HG03095 (cell line): ENCODE data around the gene DNAH9.
"Not testable (repeated sequence)": the region's sequence is repeated elsewhere in the genome, so short reads cannot be mapped to it uniquely, and the experiment has no call there.

Source experiments
- ATAC-seq: cut with Tn5 transposase; IDR thresholded peaks from one replicate; pipeline ENCODE4 v1.9.1; 2021; ENCODE audit warnings: moderate library complexity; ENCODE audit not compliant: unreplicated experiment

Gene DNAH9

GRCh38 chr17:11952610-11953009, 354.3 kb downstream of the DNAH9 start:
- no peak for ATAC-seq

- ATAC-seq, result no peak
Measured at GRCh38 chr17:11953924-11954323, 355.7 kb downstream of the DNAH9 start.

- no peak for ATAC-seq
Measured at GRCh38 chr17:11954936-11955335, 356.7 kb downstream of the DNAH9 start.

GRCh38 chr17:11969565-11969964, 371.3 kb downstream of the DNAH9 start:
- no peak for ATAC-seq

- ATAC-seq, result not testable (repeated sequence)
Measured at GRCh38 chr17:11972741-11973140, 374.5 kb downstream of the DNAH9 start.

GRCh38 chr17:11979795-11980194, 381.5 kb downstream of the DNAH9 start:
- ATAC-seq, result no peak

- ATAC-seq, result no peak
Measured at GRCh38 chr17:11980813-11981212, 382.5 kb downstream of the DNAH9 start.

GRCh38 chr17:11981862-11982261, 383.6 kb downstream of the DNAH9 start:
- ATAC-seq, result no peak

GRCh38 chr17:11986179-11986941, 388.1 kb downstream of the DNAH9 start:
- ATAC-seq, result no peak

- no peak for ATAC-seq
Measured at GRCh38 chr17:11986942-11987329, 388.7 kb downstream of the DNAH9 start.

GRCh38 chr17:11990363-11990983, 392.2 kb downstream of the DNAH9 start:
- no peak for ATAC-seq

GRCh38 chr17:11991461-11991860, 393.2 kb downstream of the DNAH9 start:
- no peak for ATAC-seq

GRCh38 chr17:11996722-11997146, 398.5 kb downstream of the DNAH9 start:
- ATAC-seq, result peak; percentile 32

- peak; percentile 95 for ATAC-seq
Measured at GRCh38 chr17:11997147-11997971, 399.1 kb downstream of the DNAH9 start, which contains the start of gene ZNF18. TSS of gene ZNF18 (minus strand) at chr17:11997475. CDS start at chr17:11992829, 4,646 bp downstream.

GRCh38 chr17:11997972-11998233, 399.6 kb downstream of the DNAH9 start:
- ATAC-seq, result no peak

- ATAC-seq, result no peak
Measured at GRCh38 chr17:11999696-12000095, 401.4 kb downstream of the DNAH9 start.

- no peak for ATAC-seq
Measured at GRCh38 chr17:12007466-12007865, 409.2 kb downstream of the DNAH9 start.
